Liver (tissue), 9 donors: Measurements from ENCODE around the gene BLVRA. TPM values are rescaled to one million over a fixed set of nuclear protein-coding genes. Genes with fewer than 3 reads are reported as not detected.

Experiments
- DNase-seq: peaks from one replicate; pipeline ENCODE4 v3.0.0-alpha.2; 2017; ENCODE audit warnings: low spot score
- H3K27ac ChIP-seq, 2 donors: one replicate each; pipeline ENCODE4 v1.7.0; 2013; ENCODE audit warnings: inconsistent platforms in 2 of 2, low read length in 2 of 2, control low read depth in 1 of 2, low read depth in 1 of 2, mild to moderate bottlenecking in 1 of 2
- H3K27me3 ChIP-seq, 4 donors: one replicate each; pipeline versions ENCODE4 v1.6.1 to v1.7.0; 2013; ENCODE audit warnings: low read length in 3 of 4, inconsistent platforms in 1 of 4, mild to moderate bottlenecking in 1 of 4, moderate library complexity in 1 of 4; ENCODE audit not compliant: control insufficient read depth in 4 of 4, insufficient read depth in 4 of 4
- H3K36me3 ChIP-seq, 4 donors: one replicate each; pipeline versions ENCODE4 v1.6.1 to v1.7.0; 2013; ENCODE audit warnings: low read length in 3 of 4, mild to moderate bottlenecking in 3 of 4, low read depth in 1 of 4, moderate library complexity in 1 of 4; ENCODE audit not compliant: control insufficient read depth in 4 of 4, insufficient read depth in 3 of 4
- H3K4me1 ChIP-seq, 4 donors: one replicate each; pipeline versions ENCODE4 v1.6.1 to v1.7.0; 2013; ENCODE audit warnings: low read length in 3 of 4, mild to moderate bottlenecking in 3 of 4, moderate library complexity in 1 of 4; ENCODE audit not compliant: control insufficient read depth in 4 of 4, insufficient read depth in 4 of 4
- H3K4me3 ChIP-seq, 3 donors: one replicate each; pipeline versions ENCODE4 v1.6.1 to v1.7.0; 2013; ENCODE audit warnings: low read length in 3 of 3, control low read depth in 1 of 3, low read depth in 1 of 3, mild to moderate bottlenecking in 1 of 3
- H3K9ac ChIP-seq, 2 donors: one replicate each; pipeline ENCODE4 v1.7.0; 2013; ENCODE audit warnings: low read length in 2 of 2, mild to moderate bottlenecking in 2 of 2, moderate library complexity in 2 of 2, control low read depth in 1 of 2, low read depth in 1 of 2
- H3K9me3 ChIP-seq, 4 donors: one replicate each; pipeline versions ENCODE4 v1.6.1 to v1.7.0; 2013; ENCODE audit warnings: low read length in 3 of 4; ENCODE audit not compliant: control insufficient read depth in 4 of 4
- CTCF ChIP-seq: fragments of 150-350 bp; IDR thresholded peaks from 2 replicates; pipeline ENCODE4 v1.5.1; 2017; ENCODE audit warnings: improper control_type of control experiment, low read depth, low read length; ENCODE audit not compliant: missing input control
- EGR1 ChIP-seq, 2 donors: IDR thresholded peaks; 2 replicates each; pipeline ENCODE4 v1.6.1; 2016 to 2018; ENCODE audit warnings: antibody characterized with exemption in 2 of 2, low read depth in 2 of 2
- FOXA1 ChIP-seq: IDR thresholded peaks from 2 replicates; pipeline ENCODE4 v1.6.1; 2016; ENCODE audit warnings: antibody characterized with exemption
- FOXA2 ChIP-seq: IDR thresholded peaks from 2 replicates; pipeline ENCODE4 v1.6.1; 2016; ENCODE audit warnings: antibody characterized with exemption
- GABPA ChIP-seq, 2 donors: IDR thresholded peaks in 1 of 2; conservative IDR thresholded peaks in 1 of 2; 2 replicates each; pipeline ENCODE4 v1.6.1; 2016; ENCODE audit warnings: antibody characterized with exemption in 2 of 2, mild to moderate bottlenecking in 1 of 2, moderate library complexity in 1 of 2
- HNF4A ChIP-seq, 2 donors: conservative IDR thresholded peaks; 2 replicates each; pipeline ENCODE4 v1.6.1; 2016; ENCODE audit warnings: antibody characterized with exemption in 2 of 2, mild to moderate bottlenecking in 2 of 2
- HNF4G ChIP-seq: IDR thresholded peaks from 2 replicates; pipeline ENCODE4 v1.6.1; 2016; ENCODE audit warnings: antibody characterized with exemption
- JUND ChIP-seq, 2 donors: IDR thresholded peaks; 2 replicates each; pipeline ENCODE4 v1.6.1; 2016; ENCODE audit warnings: antibody characterized with exemption in 2 of 2
- MAX ChIP-seq: IDR thresholded peaks from 2 replicates; pipeline ENCODE4 v1.6.1; 2016; ENCODE audit warnings: antibody characterized with exemption
- NR2F2 ChIP-seq: IDR thresholded peaks from 2 replicates; pipeline ENCODE4 v1.6.1; 2016; ENCODE audit warnings: antibody characterized with exemption
- RAD21 ChIP-seq, 2 donors: IDR thresholded peaks; 2 replicates each; pipeline ENCODE4 v1.6.1; 2016; ENCODE audit warnings: antibody characterized with exemption in 2 of 2, mild to moderate bottlenecking in 2 of 2
- RXRA ChIP-seq, 2 donors: IDR thresholded peaks; 2 replicates each; pipeline ENCODE4 v1.6.1; 2017 to 2018; ENCODE audit warnings: antibody characterized with exemption in 2 of 2, mild to moderate bottlenecking in 1 of 2
- SP1 ChIP-seq: IDR thresholded peaks from 2 replicates; pipeline ENCODE4 v1.6.1; 2018; ENCODE audit warnings: antibody characterized with exemption, mild to moderate bottlenecking
- TAF1 ChIP-seq: conservative IDR thresholded peaks from 2 replicates; pipeline ENCODE4 v1.6.1; 2016; ENCODE audit warnings: antibody characterized with exemption, mild to moderate bottlenecking
- YY1 ChIP-seq: IDR thresholded peaks from 2 replicates; pipeline ENCODE4 v1.6.1; 2016; ENCODE audit warnings: antibody characterized with exemption, mild to moderate bottlenecking
- ZBTB33 ChIP-seq: IDR thresholded peaks from 2 replicates; pipeline ENCODE4 v1.6.1; 2016; ENCODE audit warnings: antibody characterized with exemption
- WGBS: extraction: QIAGEN DNeasy Blood & Tissue Kit; methylation state at CpG from one replicate; pipeline ENCODE4 v1.1.7; 2013; 5-methylcytosine and 5-hydroxymethylcytosine counted together
- polyA plus RNA-seq, 2 donors: library from polyadenylated mRNA; stranded (reverse) in 1 of 2; unstranded in 1 of 2; fragments of 200-250 nt in 1 of 2; fragments of >200 nt in 1 of 2; fragmentation: Nextera tagmentation in 1 of 2; extraction: Ambion mirVana in 1 of 2; gene quantifications; one replicate each; pipeline versions ENCODE4 v1.2.1 to v1.2.3, GENCODE V29; 2013 to 2015
- total RNA-seq, 2 donors: library from RNA; depleted of rRNA; stranded (reverse); fragments of >200 nt; gene quantifications; one replicate each; pipeline ENCODE4 v1.2.3, GENCODE V29; 2014
- donor health status: healthy.
- donor health status: healthy.
- donor health status: healthy.
- donor health status: healthy.
- donor health status: healthy.

BLVRA gene
- total and polyA plus RNA-seq, 4 donors = 5.1 to 23.5 (median 6.8) TPM

- Histone ChIP-seq H3K4me3 (no peak overlapping the region), H3K4me1 (peaks cover 0 to 2% (median 0%) of the 10 kb centered on the region in 4 donors), H3K36me3 (no peaks in the 10 kb centered on the region), H3K9ac (no peak overlapping the region), H3K9me3 (no peaks in the 10 kb centered on the region), H3K27ac (no peak overlapping the region), H3K27me3 (no peaks in the 10 kb centered on the region)
- no peak for DNase-seq
- WGBS = 78% methylated on average over 3 of the region's 3 CpGs
- TF ChIP-seq YY1 (no peak), RAD21 (IDR thresholded peaks at IDR 0.05) (no peak), SP1 (no peak), FOXA1 (no peak), JUND (IDR thresholded peaks at IDR 0.05) (no peak), ZBTB33 (no peak)
Measured at GRCh38 chr7:43752411-43752810, 6.1 kb upstream of the BLVRA start.

- TF ChIP-seq CTCF = no peak
- no peak for TF ChIP-seq SP1
- TF ChIP-seq MAX = no peak
- TF ChIP-seq EGR1 (IDR thresholded peaks at IDR 0.05; ENCODE audit: low read depth in 2 of 2) = no peak
- no peak for TF ChIP-seq RXRA (IDR thresholded peaks at IDR 0.05)
- no peak for TF ChIP-seq FOXA1
- no peak for TF ChIP-seq GABPA (IDR thresholded peaks at IDR 0.05 in 1 of 2, conservative IDR thresholded peaks at IDR 0.05 in 1 of 2)
- TF ChIP-seq JUND (IDR thresholded peaks at IDR 0.05) = no peak
- TF ChIP-seq HNF4A (conservative IDR thresholded peaks at IDR 0.05) = no peak
- no peak for TF ChIP-seq NR2F2
- TF ChIP-seq FOXA2 = no peak
- no peak for TF ChIP-seq TAF1
- TF ChIP-seq HNF4G = no peak
- TF ChIP-seq YY1 = no peak
- no peak for TF ChIP-seq ZBTB33
- Histone ChIP-seq H3K4me1 (peaks cover 0 to 5% (median 4%) of the 10 kb centered on the region in 4 donors), H3K4me3 (no peak overlapping the region), H3K9ac (no peak overlapping the region), H3K9me3 (no peaks in the 10 kb centered on the region), H3K27ac (no peak overlapping the region), H3K36me3 (no peaks in the 10 kb centered on the region), H3K27me3 (no peaks in the 10 kb centered on the region)
- no peak for DNase-seq
- 71% methylated on average over 1 of the region's 1 CpG for WGBS
Measured at GRCh38 chr7:43753271-43753810, 5.1 kb upstream of the BLVRA start.
